Smooth muscle cell (in vitro differentiated cells): ENCODE measurements around the gene COL9A3. TPM values are rescaled to one million over a fixed set of nuclear protein-coding genes. Genes with fewer than 3 reads are reported as not detected.

ENCODE experiments used
- DNase-seq: peaks from one replicate; lab custom pipeline; 2025; ENCODE audit not compliant: unreplicated experiment; lab: John Stamatoyannopoulos, UW
- H2AFZ ChIP-seq: fragments of 200-600 bp; sonication (generic); 2 replicates; pipeline ENCODE4 v1.6.0; 2016; ENCODE audit warnings: antibody characterized with exemption, low read depth, mild to moderate bottlenecking
- H3F3A ChIP-seq: fragments of 200-600 bp; sonication (generic); 2 replicates; pipeline ENCODE4 v1.6.0; 2017; ENCODE audit warnings: antibody characterized with exemption, low read depth
- H3K27ac ChIP-seq: fragments of 200-600 bp; sonication (generic); 2 replicates; pipeline ENCODE4 v1.5.1; 2016; ENCODE audit warnings: low read depth, mild to moderate bottlenecking
- H3K27me3 ChIP-seq: fragments of 200-600 bp; sonication (generic); 2 replicates; pipeline ENCODE4 v1.6.1; 2016; ENCODE audit warnings: low read depth, mild to moderate bottlenecking
- H3K36me3 ChIP-seq: fragments of 200-600 bp; sonication (generic); 2 replicates; pipeline ENCODE4 v1.5.1; 2016; ENCODE audit warnings: low read depth
- H3K4me1 ChIP-seq: fragments of 200-600 bp; sonication (generic); 2 replicates; pipeline ENCODE4 v1.5.1; 2016; ENCODE audit warnings: low read depth
- H3K4me2 ChIP-seq: fragments of 200-600 bp; sonication (generic); 2 replicates; pipeline ENCODE4 v1.6.0; 2016; ENCODE audit warnings: mild to moderate bottlenecking
- H3K4me3 ChIP-seq: fragments of 200-600 bp; sonication (generic); 2 replicates; pipeline ENCODE4 v1.5.1; 2016; ENCODE audit warnings: mild to moderate bottlenecking
- H3K79me2 ChIP-seq: fragments of 200-600 bp; sonication (generic); 2 replicates; pipeline ENCODE4 v1.6.0; 2016; ENCODE audit warnings: low read depth, mild to moderate bottlenecking
- H3K9ac ChIP-seq: fragments of 200-600 bp; sonication (generic); 2 replicates; pipeline ENCODE4 v1.6.0; 2016; ENCODE audit warnings: low read depth
- H3K9me3 ChIP-seq: fragments of 200-600 bp; sonication (generic); replicated peaks from 2 replicates; pipeline ENCODE4 v1.5.1; 2016; ENCODE audit warnings: low read depth
- H4K20me1 ChIP-seq: fragments of 200-600 bp; sonication (generic); 2 replicates; pipeline ENCODE4 v1.6.0; 2016; ENCODE audit warnings: low read depth
- CTCF ChIP-seq: fragments of 200-600 bp; sonication (generic); IDR thresholded peaks from 2 replicates; pipeline ENCODE4 v1.5.1; 2017; ENCODE audit warnings: borderline replicate concordance, mild to moderate bottlenecking, antibody characterized with exemption; ENCODE audit not compliant: insufficient read depth, poor library complexity, severe bottlenecking
- WGBS: methylation state at CpG from one replicate; pipeline ENCODE4 v1.1.7; 2016; ENCODE audit warnings: low lambda C conversion rate; 5-methylcytosine and 5-hydroxymethylcytosine counted together
- polyA plus RNA-seq: library from polyadenylated mRNA; unstranded; fragments of >200 nt; fragmentation: Nextera tagmentation; extraction: Ambion mirVana; gene quantifications from 2 replicates; pipeline ENCODE4 v1.2.1, GENCODE V29; 2016
- total RNA-seq: library from RNA; depleted of rRNA; stranded (reverse); fragments of >200 nt; gene quantifications from 2 replicates; pipeline ENCODE4 v1.2.3, GENCODE V29; 2014

Gene COL9A3
- total and polyA plus RNA-seq, 2 experiments from 2014 or later, result 23.0 to 77.4 TPM

- Histone ChIP-seq H3K9me3 (no peaks in the 10 kb centered on the region), H3K4me2 (no peak overlapping the region), H3K4me3 (no peak overlapping the region), H3K9ac (no peak overlapping the region), H3K4me1 (peaks cover 7% of the 10 kb centered on the region), H3K27ac (no peak overlapping the region), H3K27me3 (no peaks in the 10 kb centered on the region), H3F3A (no peaks in the 10 kb centered on the region), H4K20me1 (no peaks in the 10 kb centered on the region), H2AFZ (no peak overlapping the region), H3K79me2 (no peaks in the 10 kb centered on the region), H3K36me3 (no peaks in the 10 kb centered on the region)
- 89% methylated on average over 16 of the region's 16 CpGs for WGBS
- DNase-seq, result no peak
- TF ChIP-seq CTCF, result no peak
These were observed 47.3 kb upstream of the COL9A3 start for GRCh38 chr20:62769346-62770071.

GRCh38 chr20:62770111-62770910 lies 46.5 kb upstream of the COL9A3 start:
- Histone ChIP-seq H3K27ac (no peak overlapping the region), H3F3A (no peaks in the 10 kb centered on the region), H3K4me3 (no peak overlapping the region), H3K4me1 (peaks cover 7% of the 10 kb centered on the region), H3K9me3 (no peaks in the 10 kb centered on the region), H2AFZ (no peak overlapping the region), H3K36me3 (no peaks in the 10 kb centered on the region), H4K20me1 (no peaks in the 10 kb centered on the region), H3K79me2 (no peaks in the 10 kb centered on the region), H3K27me3 (no peaks in the 10 kb centered on the region), H3K4me2 (no peak overlapping the region), H3K9ac (no peak overlapping the region)
- WGBS, result 94% methylated on average over 20 of the region's 20 CpGs
- TF ChIP-seq CTCF, result no peak
- DNase-seq, result no peak

GRCh38 chr20:62770916-62771315 lies 45.9 kb upstream of the COL9A3 start:
- 86% methylated on average over 14 of the region's 14 CpGs for WGBS
- H3K4me3 ChIP-seq, result no peak overlapping the region
- no peaks in the 10 kb centered on the region for H3K27me3 ChIP-seq
- H3F3A ChIP-seq, result no peaks in the 10 kb centered on the region
- no peaks in the 10 kb centered on the region for H3K36me3 ChIP-seq
- peaks cover 7% of the 10 kb centered on the region for H3K4me1 ChIP-seq
- no peak for DNase-seq
- no peak for TF ChIP-seq CTCF
- no peak overlapping the region for H2AFZ ChIP-seq
- H3K27ac ChIP-seq, result no peak overlapping the region
- H3K9me3 ChIP-seq, result no peaks in the 10 kb centered on the region
- H3K9ac ChIP-seq, result no peak overlapping the region
- H3K4me2 ChIP-seq, result no peak overlapping the region
- no peaks in the 10 kb centered on the region for H4K20me1 ChIP-seq
- H3K79me2 ChIP-seq, result no peaks in the 10 kb centered on the region
